Panc1 (cell line): ENCODE results near the gene INPP5K.

ENCODE experiments used
- POLR2AphosphoS5 ChIP-seq: IDR thresholded peaks from 2 replicates; pipeline ENCODE4 v1.6.1; 2012; ENCODE audit warnings: mild to moderate bottlenecking, low read depth, low read length, moderate library complexity
- SIN3A ChIP-seq: IDR thresholded peaks from 2 replicates; pipeline ENCODE4 v1.6.1; 2012; ENCODE audit warnings: low read depth, mild to moderate bottlenecking, low read length, moderate library complexity, borderline replicate concordance; ENCODE audit not compliant: insufficient read depth
- TCF7L2 ChIP-seq: IDR thresholded peaks from 2 replicates; pipeline ENCODE4 v1.6.1; 2011; ENCODE audit warnings: mild to moderate bottlenecking, low read depth, low read length, inconsistent platforms
- TF ChIP-seq, protein P1 (sequence below): fragments of 450-650 bp; IDR thresholded peaks from 2 replicates; pipeline ENCODE4 v1.5.1; 2017; ENCODE audit warnings: mild to moderate bottlenecking
- TF ChIP-seq, protein P2 (sequence below), 2 experiments: IDR thresholded peaks; 2 replicates each; pipeline ENCODE4 v1.6.1; 2011 to 2012; ENCODE audit warnings: low read depth in 2 of 2, control low read depth in 1 of 2, low read length in 1 of 2, mild to moderate bottlenecking in 1 of 2, moderate library complexity in 1 of 2; ENCODE audit not compliant: insufficient read depth in 1 of 2

DNA sequence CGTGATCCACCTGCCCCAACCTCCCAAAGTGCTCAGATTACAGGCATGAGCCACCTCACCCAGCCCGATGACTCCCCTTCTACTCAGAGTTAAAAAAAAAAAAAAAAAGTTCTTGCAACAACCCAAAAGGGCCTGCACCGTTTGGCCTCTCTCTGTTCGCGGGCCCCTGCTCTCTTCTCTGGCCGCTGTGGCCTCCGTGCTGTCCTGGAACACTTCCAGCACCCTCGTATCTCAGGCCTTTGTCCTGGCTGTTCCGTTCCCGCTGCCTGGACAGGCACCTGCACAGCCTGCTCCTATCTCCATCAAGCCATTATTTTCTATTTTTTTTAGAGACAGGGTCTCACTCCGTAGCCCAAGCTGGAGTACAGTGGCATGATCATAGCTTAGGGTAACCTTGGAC lies 34.7 kb downstream of the INPP5K start:
- TF ChIP-seq, protein P1, sequence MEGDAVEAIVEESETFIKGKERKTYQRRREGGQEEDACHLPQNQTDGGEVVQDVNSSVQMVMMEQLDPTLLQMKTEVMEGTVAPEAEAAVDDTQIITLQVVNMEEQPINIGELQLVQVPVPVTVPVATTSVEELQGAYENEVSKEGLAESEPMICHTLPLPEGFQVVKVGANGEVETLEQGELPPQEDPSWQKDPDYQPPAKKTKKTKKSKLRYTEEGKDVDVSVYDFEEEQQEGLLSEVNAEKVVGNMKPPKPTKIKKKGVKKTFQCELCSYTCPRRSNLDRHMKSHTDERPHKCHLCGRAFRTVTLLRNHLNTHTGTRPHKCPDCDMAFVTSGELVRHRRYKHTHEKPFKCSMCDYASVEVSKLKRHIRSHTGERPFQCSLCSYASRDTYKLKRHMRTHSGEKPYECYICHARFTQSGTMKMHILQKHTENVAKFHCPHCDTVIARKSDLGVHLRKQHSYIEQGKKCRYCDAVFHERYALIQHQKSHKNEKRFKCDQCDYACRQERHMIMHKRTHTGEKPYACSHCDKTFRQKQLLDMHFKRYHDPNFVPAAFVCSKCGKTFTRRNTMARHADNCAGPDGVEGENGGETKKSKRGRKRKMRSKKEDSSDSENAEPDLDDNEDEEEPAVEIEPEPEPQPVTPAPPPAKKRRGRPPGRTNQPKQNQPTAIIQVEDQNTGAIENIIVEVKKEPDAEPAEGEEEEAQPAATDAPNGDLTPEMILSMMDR = no peak
- no peak for TF ChIP-seq SIN3A
- TF ChIP-seq, protein P2, sequence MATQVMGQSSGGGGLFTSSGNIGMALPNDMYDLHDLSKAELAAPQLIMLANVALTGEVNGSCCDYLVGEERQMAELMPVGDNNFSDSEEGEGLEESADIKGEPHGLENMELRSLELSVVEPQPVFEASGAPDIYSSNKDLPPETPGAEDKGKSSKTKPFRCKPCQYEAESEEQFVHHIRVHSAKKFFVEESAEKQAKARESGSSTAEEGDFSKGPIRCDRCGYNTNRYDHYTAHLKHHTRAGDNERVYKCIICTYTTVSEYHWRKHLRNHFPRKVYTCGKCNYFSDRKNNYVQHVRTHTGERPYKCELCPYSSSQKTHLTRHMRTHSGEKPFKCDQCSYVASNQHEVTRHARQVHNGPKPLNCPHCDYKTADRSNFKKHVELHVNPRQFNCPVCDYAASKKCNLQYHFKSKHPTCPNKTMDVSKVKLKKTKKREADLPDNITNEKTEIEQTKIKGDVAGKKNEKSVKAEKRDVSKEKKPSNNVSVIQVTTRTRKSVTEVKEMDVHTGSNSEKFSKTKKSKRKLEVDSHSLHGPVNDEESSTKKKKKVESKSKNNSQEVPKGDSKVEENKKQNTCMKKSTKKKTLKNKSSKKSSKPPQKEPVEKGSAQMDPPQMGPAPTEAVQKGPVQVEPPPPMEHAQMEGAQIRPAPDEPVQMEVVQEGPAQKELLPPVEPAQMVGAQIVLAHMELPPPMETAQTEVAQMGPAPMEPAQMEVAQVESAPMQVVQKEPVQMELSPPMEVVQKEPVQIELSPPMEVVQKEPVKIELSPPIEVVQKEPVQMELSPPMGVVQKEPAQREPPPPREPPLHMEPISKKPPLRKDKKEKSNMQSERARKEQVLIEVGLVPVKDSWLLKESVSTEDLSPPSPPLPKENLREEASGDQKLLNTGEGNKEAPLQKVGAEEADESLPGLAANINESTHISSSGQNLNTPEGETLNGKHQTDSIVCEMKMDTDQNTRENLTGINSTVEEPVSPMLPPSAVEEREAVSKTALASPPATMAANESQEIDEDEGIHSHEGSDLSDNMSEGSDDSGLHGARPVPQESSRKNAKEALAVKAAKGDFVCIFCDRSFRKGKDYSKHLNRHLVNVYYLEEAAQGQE (IDR thresholded peaks at IDR 0.05; ENCODE audit: insufficient read depth in 1 of 2, low read depth in 2 of 2, low read length in 1 of 2) = no peak
- no peak for TF ChIP-seq POLR2AphosphoS5
- no peak for TF ChIP-seq TCF7L2
